Left ventricle myocardium inferior (tissue), 1 donor: Measurements from ENCODE around the gene MT1A. TPM values are rescaled to one million over a fixed set of nuclear protein-coding genes. Genes with fewer than 3 reads are reported as not detected.

Experiments used
- DNase-seq: peaks from one replicate; pipeline ENCODE4 v3.0.0-alpha.2; 2020
- H3K27ac ChIP-seq: fragments of 200-600 bp; replicated peaks from 2 replicates; pipeline ENCODE4 v1.8.0; 2021
- H3K27me3 ChIP-seq: fragments of 200-600 bp; 2 replicates; pipeline ENCODE4 v1.8.0; 2021; ENCODE audit warnings: low read depth
- H3K36me3 ChIP-seq: fragments of 200-600 bp; 2 replicates; pipeline ENCODE4 v1.8.0; 2021
- H3K4me1 ChIP-seq: fragments of 200-600 bp; 2 replicates; pipeline ENCODE4 v1.8.0; 2021
- H3K4me3 ChIP-seq: fragments of 200-600 bp; 2 replicates; pipeline ENCODE4 v1.8.0; 2021; ENCODE audit warnings: mild to moderate bottlenecking, moderate library complexity
- H3K9me3 ChIP-seq: fragments of 200-600 bp; replicated peaks from 2 replicates; pipeline ENCODE4 v1.8.0; 2021
- CTCF ChIP-seq: fragments of 200-600 bp; IDR thresholded peaks from 2 replicates; pipeline ENCODE4 v1.8.0; 2021; ENCODE audit warnings: antibody characterized with exemption, mild to moderate bottlenecking, borderline replicate concordance
- intact Hi-C: fragments of 100-400 bp; cut with micrococcal nuclease; formaldehyde crosslinking; loops from one replicate; pipeline ENCODE4 v1.11.0; 2022
- long read RNA-seq: library from polyadenylated mRNA; unstranded; transcript quantifications from one replicate; pipeline ENCODE4 v2.0.0, GENCODE V29; 2021
- total RNA-seq: library from RNA; stranded (reverse); fragmentation: NEBNext Ultra II Directional; extraction: Animal tissue kit (Norgen Biotek cat#: 25700); gene quantifications from one replicate; pipeline ENCODE4 v1.2.1, GENCODE V29; 2021
- donor health status: DM: no; HTN: yes; CAD: no; lungs with severe emphysema.

The MT1A gene
- total RNA-seq = 1.2 TPM
- long read RNA-seq = 0 reads

GRCh38 chr16:56637814-56638750 is at the start of gene MT1A:
Gene MT1A, plus strand, starts transcription at chr16:56638666. Its CDS starts 73 bp downstream, at chr16:56638739.
- Histone ChIP-seq H3K4me1 (peaks cover 28% of the 10 kb centered on the region), H3K27ac (peak within 1 kb of the TSS; percentile 81), H3K27me3 (peaks cover 80% of the 10 kb centered on the region), H3K36me3 (no peaks in the 10 kb centered on the region), H3K9me3 (no peaks in the 10 kb centered on the region), H3K4me3 (peak within 1 kb of the TSS; percentile 70)
- peak; percentile 83 for DNase-seq
- no peak for TF ChIP-seq CTCF
- intact Hi-C loops = no loop called here

DNA sequence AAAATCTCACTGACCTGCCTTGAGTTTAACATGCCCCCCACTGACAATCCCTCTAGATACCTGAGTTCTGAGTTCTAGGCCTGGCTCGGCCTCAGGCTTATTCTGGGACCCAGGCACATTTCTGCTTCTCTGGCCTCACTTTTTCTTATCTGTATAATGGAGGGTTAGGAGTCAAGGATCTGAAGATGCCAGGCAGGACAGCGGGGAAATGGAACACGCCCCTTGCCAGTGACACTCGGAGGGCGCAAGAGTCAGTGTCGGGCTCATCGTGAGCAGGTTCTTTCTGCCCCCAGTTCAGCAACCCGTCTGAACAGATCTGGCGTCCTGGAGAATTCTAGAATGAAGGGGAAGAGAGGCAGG is 49.7 kb upstream of the MT1A start:
- Histone ChIP-seq H3K4me1 (peaks cover 11% of the 10 kb centered on the region), H3K27ac (no peak overlapping the region), H3K36me3 (no peaks in the 10 kb centered on the region), H3K4me3 (peak overlapping the region; percentile 66), H3K27me3 (peaks cover 70% of the 10 kb centered on the region), H3K9me3 (peaks cover 3% of the 10 kb centered on the region)
- DNase-seq = no peak
- no peak for TF ChIP-seq CTCF
- intact Hi-C loops = no loop called here

DNA sequence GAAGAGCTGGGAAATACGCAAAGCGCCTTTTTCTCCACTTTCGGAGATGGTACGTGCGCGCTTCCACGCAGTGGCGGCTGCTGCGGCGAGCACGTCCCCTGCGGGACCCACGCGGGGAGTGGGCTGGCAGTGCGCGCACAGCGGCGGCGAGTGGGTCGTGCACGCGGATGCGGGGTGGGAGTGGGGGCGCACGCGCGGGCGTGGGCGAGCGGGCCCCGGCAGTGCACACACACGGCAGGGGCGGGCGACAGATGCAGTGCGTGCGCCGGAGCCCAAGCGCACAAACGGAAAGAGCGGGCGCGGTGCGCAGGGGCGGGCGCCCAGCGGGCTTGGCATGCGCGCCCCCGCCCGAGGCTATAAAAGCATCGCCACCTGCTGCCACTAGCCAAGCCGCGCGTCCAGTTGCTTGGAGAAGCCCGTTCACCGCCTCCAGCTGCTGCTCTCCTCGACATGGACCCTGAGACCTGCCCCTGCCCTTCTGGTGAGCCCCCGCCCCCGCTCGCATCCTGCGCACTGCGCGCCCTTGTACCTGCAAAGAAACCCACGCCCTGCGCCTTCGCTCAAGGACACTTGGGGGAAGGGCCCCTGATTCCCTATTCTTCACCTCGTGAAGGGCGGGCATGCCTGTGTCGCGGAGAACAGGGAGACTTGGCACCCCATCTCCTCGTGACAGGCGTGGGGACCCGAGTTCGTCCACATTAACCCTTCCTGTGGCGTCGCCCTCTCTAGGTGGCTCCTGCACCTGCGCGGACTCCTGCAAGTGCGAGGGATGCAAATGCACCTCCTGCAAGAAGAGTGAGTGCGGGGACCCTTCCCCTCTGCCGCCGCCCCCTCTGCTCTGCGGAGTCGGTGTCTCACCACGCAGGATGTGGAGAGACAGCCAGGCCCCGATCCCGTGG is 49.1 kb upstream of the MT1A start, which contains the start of gene MT3:
Gene MT3, plus strand, starts transcription at position 388 of the 899 bp plus-strand sequence. Its CDS starts 63 bp downstream, at position 451.
- DNase-seq = no peak
- Histone ChIP-seq H3K4me3 (peak within 1 kb of the TSS; percentile 66), H3K9me3 (peaks cover 8% of the 10 kb centered on the region), H3K27me3 (peaks cover 64% of the 10 kb centered on the region), H3K4me1 (peaks cover 11% of the 10 kb centered on the region), H3K27ac (no peak within 1 kb of the TSS), H3K36me3 (no peaks in the 10 kb centered on the region)
- intact Hi-C loops = no loop called here
- TF ChIP-seq CTCF = no peak

DNA sequence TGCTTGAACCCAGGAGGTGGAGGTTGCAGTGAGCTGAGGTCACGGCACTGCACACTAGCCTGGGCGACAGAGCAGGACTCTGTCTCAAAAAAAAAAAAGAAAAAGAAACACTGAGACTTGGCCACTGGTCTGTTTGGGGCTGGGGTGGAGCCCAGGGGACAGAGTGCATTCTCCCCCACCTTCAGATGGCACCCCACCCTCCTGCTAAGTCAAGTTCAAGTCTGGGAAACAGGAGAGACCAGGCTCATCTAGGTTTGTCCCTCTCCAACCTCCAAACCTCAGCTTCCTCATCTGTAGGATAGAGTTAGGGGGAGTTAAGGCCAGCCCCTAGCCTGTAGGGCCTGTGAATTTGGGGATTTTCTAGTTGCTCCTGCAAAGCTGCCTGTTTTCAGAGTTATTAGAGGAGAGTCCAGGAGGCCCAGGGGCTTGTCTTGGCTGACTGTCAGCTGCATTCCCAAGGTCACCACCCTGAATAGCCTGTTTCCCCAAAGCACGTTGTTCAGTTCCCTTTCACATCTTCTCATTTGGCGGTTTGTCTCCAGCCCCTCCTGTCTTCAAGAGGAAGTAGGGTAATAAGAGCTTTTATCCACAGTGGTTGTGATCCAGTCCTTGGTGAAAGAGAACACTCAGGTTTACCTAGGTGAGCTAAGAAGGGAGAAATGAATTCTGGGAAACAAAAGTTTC is 46.9 kb upstream of the MT1A start:
- Histone ChIP-seq H3K4me3 (no peak overlapping the region), H3K27ac (no peak overlapping the region), H3K27me3 (peaks cover 44% of the 10 kb centered on the region), H3K36me3 (no peaks in the 10 kb centered on the region), H3K4me1 (peaks cover 11% of the 10 kb centered on the region), H3K9me3 (peaks cover 8% of the 10 kb centered on the region)
- no peak for TF ChIP-seq CTCF
- DNase-seq = no peak
- intact Hi-C loops = no loop called here
